GM21360 (cell line): ENCODE results near the gene NCAPH2.
A peak's percentile ranks its signal among the peaks of the same experiment; 100 is the strongest.

Source experiments
- ATAC-seq: cut with Tn5 transposase; IDR thresholded peaks from one replicate; pipeline ENCODE4 v1.9.1; 2021; ENCODE audit warnings: mild to moderate bottlenecking, moderate library complexity; ENCODE audit not compliant: unreplicated experiment

The NCAPH2 gene

GRCh38 chr22:50507991-50508884, at the start of gene NCAPH2:
TSS of gene NCAPH2 (plus strand) at chr22:50508224. CDS start at chr22:50508338, 114 bp downstream.
- peak; percentile 59 for ATAC-seq

GRCh38 chr22:50459016-50459415, 49.0 kb upstream of the NCAPH2 start:
- ATAC-seq = no peak

- no peak for ATAC-seq
Observed at GRCh38 chr22:50459496-50460140, 48.4 kb upstream of the NCAPH2 start.

- no peak for ATAC-seq
Observed at GRCh38 chr22:50460938-50461337, 47.1 kb upstream of the NCAPH2 start.

GRCh38 chr22:50461536-50461935, 46.5 kb upstream of the NCAPH2 start:
- ATAC-seq = no peak

- ATAC-seq = no peak
Observed at GRCh38 chr22:50461979-50462540, 46.0 kb upstream of the NCAPH2 start.

- no peak for ATAC-seq
Observed at GRCh38 chr22:50463188-50463900, 44.7 kb upstream of the NCAPH2 start.

GRCh38 chr22:50464451-50464850, 43.6 kb upstream of the NCAPH2 start:
- no peak for ATAC-seq

- no peak for ATAC-seq
Observed at GRCh38 chr22:50465066-50465930, 42.7 kb upstream of the NCAPH2 start.

GRCh38 chr22:50467341-50467740, 40.7 kb upstream of the NCAPH2 start:
- no peak for ATAC-seq

GRCh38 chr22:50467773-50468440, 40.1 kb upstream of the NCAPH2 start:
- no peak for ATAC-seq

GRCh38 chr22:50468626-50469025, 39.4 kb upstream of the NCAPH2 start:
- ATAC-seq = no peak

GRCh38 chr22:50469377-50470305, 38.4 kb upstream of the NCAPH2 start:
- ATAC-seq = no peak

- ATAC-seq = no peak
Observed at GRCh38 chr22:50470491-50470890, 37.5 kb upstream of the NCAPH2 start.

GRCh38 chr22:50471197-50471847, 36.7 kb upstream of the NCAPH2 start:
- ATAC-seq = no peak

- no peak for ATAC-seq
Observed at GRCh38 chr22:50471962-50472361, 36.1 kb upstream of the NCAPH2 start.

GRCh38 chr22:50473088-50473487, 34.9 kb upstream of the NCAPH2 start:
- no peak for ATAC-seq
